ENCODE data around the gene ESPNL. TPM values are rescaled to one million over a fixed set of nuclear protein-coding genes. Genes with fewer than 3 reads are reported as not detected.

Gene ESPNL
- total RNA-seq, 1 donor from 2014 or later: 0.24 TPM

DNA sequence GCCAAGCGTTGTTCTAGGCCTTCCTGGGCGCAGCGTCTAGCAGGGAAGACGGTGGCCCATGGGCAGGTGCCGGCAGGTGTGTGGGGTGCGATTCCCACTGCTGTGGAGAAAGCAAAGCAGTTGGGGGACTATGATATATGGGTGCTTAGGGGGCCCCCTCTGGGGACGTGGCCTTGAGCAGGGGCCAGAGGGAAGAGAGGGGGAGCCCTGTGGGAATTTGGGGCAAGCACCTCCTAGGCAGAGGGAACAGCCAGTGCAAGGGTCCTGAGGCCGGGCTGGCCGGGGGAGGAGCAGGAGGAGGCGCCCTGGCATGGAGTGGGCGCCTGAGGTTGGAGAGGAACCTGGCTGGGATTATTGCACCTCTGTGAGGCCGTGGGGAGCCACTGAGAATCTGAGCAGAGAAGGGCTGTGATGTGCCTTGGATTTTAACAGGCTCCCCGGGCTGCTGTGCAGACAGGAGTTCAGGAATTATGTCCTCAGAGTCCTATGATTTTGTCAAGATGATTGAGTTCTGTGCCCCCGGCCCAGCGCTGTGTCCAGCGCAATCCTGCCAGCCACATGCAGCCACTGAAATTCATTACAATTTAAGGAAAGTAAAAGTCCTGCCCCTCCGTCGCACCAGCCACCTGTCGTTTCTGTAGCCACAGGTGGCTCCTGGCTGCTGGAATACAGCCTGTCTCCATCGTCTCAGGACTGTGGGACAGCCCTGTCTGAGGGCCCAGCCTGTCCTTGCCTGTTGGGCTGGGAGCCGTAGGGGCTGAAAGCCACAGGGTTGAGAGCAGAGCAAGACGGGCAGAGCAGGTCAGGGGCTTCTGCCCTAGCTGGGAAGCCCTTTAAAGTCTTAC lies 29.2 kb downstream of the ESPNL start:
- H3K9me3 Mint-ChIP-seq: no peaks in the 10 kb centered on the region
- H3K27me3 Mint-ChIP-seq: no peaks in the 10 kb centered on the region
- TF ChIP-seq, protein P1, sequence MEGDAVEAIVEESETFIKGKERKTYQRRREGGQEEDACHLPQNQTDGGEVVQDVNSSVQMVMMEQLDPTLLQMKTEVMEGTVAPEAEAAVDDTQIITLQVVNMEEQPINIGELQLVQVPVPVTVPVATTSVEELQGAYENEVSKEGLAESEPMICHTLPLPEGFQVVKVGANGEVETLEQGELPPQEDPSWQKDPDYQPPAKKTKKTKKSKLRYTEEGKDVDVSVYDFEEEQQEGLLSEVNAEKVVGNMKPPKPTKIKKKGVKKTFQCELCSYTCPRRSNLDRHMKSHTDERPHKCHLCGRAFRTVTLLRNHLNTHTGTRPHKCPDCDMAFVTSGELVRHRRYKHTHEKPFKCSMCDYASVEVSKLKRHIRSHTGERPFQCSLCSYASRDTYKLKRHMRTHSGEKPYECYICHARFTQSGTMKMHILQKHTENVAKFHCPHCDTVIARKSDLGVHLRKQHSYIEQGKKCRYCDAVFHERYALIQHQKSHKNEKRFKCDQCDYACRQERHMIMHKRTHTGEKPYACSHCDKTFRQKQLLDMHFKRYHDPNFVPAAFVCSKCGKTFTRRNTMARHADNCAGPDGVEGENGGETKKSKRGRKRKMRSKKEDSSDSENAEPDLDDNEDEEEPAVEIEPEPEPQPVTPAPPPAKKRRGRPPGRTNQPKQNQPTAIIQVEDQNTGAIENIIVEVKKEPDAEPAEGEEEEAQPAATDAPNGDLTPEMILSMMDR (conservative IDR thresholded peaks at IDR 0.05): no peak
- H3K36me3 Mint-ChIP-seq: no peaks in the 10 kb centered on the region
- no peaks in the 10 kb centered on the region for H3K4me1 Mint-ChIP-seq (ENCODE audit: unreplicated experiment)
- no peak overlapping the region for H3K4me3 Mint-ChIP-seq
- no peak for DNase-seq (ENCODE audit: extremely low spot score, unreplicated experiment)
- no peak overlapping the region for H3K27ac Mint-ChIP-seq

DNA sequence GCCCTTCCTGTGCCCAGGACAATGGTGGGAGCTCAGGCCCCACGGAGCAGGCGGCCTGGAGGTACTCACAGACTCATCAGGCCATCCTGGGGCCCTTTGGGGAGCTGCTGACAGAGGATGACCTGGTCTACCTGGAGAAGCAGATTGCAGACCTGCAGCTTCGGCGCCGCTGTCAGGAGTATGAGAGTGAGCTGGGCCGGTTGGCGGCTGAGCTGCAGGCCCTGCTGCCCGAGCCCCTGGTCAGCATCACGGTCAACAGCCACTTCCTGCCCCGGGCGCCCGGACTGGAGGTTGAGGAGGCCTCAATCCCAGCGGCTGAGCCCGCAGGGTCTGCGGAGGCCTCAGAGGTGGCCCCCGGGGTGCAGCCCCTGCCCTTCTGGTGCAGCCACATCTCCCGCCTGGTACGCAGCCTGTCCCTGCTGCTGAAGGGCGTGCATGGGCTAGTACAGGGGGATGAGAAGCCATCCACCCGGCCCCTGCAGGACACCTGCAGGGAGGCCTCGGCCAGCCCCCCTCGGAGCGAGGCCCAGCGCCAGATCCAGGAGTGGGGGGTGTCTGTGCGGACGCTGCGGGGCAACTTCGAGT lies 30.1 kb downstream of the ESPNL start:
- H3K27ac Mint-ChIP-seq: no peak overlapping the region
- H3K9me3 Mint-ChIP-seq: no peaks in the 10 kb centered on the region
- no peak overlapping the region for H3K4me3 Mint-ChIP-seq
- H3K4me1 Mint-ChIP-seq (ENCODE audit: unreplicated experiment): no peaks in the 10 kb centered on the region
- DNase-seq (ENCODE audit: extremely low spot score, unreplicated experiment): no peak
- H3K27me3 Mint-ChIP-seq: no peaks in the 10 kb centered on the region
- TF ChIP-seq, protein P1 (conservative IDR thresholded peaks at IDR 0.05): no peak
- no peaks in the 10 kb centered on the region for H3K36me3 Mint-ChIP-seq

DNA sequence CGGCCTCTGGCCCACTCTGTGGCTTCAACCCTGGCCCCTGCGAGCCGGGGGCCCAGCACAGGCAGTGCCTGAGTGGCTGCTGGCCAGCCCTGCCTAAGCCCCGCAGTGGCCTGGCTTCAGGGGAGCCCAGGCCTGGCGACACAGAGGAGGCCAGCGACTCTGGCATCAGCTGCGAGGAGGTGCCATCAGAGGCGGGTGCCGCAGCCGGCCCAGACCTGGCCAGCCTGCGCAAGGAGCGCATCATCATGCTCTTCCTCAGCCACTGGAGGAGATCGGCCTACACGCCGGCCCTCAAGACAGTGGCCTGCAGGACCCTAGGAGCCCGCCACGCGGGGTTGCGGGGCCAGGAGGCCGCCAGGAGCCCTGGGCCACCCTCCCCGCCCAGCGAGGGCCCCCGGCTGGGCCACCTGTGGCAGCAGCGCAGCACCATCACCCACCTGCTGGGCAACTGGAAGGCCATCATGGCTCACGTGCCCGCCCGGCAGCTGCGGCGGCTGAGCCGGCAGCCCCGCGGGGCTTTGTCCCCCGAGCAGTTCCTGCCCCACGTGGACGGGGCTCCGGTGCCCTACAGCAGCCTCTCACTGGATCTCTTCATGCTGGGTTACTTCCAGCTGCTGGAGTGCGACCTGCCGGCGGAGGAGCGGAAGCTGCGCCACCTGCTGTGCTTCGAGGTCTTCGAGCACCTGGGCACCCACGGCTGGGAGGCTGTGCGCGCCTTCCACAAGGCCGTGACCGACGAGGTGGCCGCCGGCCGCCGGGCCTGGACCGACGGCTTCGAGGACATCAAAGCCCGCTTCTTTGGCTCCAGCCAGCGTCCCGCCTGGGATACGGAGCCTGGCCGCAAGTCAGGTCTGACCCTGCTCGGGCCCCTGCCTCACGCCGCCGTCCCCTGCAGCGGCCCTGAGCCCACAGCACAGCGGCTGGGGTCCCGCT lies 30.8 kb downstream of the ESPNL start:
- no peak overlapping the region for H3K4me3 Mint-ChIP-seq
- TF ChIP-seq, protein P1 (conservative IDR thresholded peaks at IDR 0.05): no peak
- H3K9me3 Mint-ChIP-seq: no peaks in the 10 kb centered on the region
- no peak overlapping the region for H3K27ac Mint-ChIP-seq
- H3K4me1 Mint-ChIP-seq (ENCODE audit: unreplicated experiment): no peaks in the 10 kb centered on the region
- H3K36me3 Mint-ChIP-seq: no peaks in the 10 kb centered on the region
- DNase-seq (ENCODE audit: extremely low spot score, unreplicated experiment): no peak
- H3K27me3 Mint-ChIP-seq: no peaks in the 10 kb centered on the region

DNA sequence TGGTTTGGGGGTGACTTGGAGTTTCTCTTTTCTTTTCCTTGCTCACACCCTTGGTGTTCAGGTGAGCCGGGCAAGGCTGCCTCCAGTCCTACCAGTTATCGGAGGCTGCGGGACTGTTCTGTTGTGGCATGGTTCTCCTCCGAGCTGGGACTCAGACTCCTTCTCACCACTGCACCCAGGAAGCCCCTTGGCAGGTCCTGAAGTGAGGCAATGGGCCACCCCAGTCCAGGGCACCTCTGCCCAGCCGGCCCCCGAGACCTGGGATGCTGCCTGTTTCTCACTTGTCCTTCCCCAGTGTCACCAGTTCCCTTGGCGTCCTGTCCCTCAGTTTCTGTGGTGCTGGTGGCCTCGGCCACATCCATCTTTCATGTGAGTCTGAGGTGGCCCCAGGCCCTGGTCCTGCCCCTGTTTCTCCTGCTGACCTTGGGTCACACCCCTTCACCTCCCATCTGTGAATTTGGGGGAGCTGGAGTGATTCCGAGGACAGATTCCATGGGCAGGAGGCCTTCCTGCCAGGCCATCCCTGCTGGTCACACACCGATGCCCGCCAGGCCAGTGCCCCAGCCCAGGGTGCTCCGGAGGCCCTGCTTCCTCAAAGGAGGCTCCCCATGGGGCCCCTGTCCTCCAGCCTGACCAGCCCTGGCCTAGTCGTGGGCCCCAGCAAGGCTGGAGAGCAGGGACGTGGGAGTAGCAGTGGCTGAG lies 31.8 kb downstream of the ESPNL start:
- no peaks in the 10 kb centered on the region for H3K27me3 Mint-ChIP-seq
- no peak overlapping the region for H3K27ac Mint-ChIP-seq
- no peaks in the 10 kb centered on the region for H3K4me1 Mint-ChIP-seq (ENCODE audit: unreplicated experiment)
- no peak overlapping the region for H3K4me3 Mint-ChIP-seq
- no peaks in the 10 kb centered on the region for H3K36me3 Mint-ChIP-seq
- TF ChIP-seq, protein P1 (conservative IDR thresholded peaks at IDR 0.05): no peak
- DNase-seq (ENCODE audit: extremely low spot score, unreplicated experiment): no peak
- no peaks in the 10 kb centered on the region for H3K9me3 Mint-ChIP-seq

Data from type B pancreatic cell (in vitro differentiated cells).